OCI-LY3 (cell line): ENCODE results near the gene NRXN3.

Experiments
- CTCF ChIP-seq: fragments of 200-600, 300-600 bp; sonication (generic); IDR thresholded peaks from 2 replicates; pipeline ENCODE4 v1.5.1; 2014; ENCODE audit warnings: antibody characterized with exemption, low read length, low read depth
- EZH2phosphoT487 ChIP-seq: fragments of 200-600 bp; shearing (Covaris generic); IDR thresholded peaks from 2 replicates; pipeline ENCODE4 v1.6.1; 2018; ENCODE audit warnings: antibody characterized with exemption, mixed run types, low read depth

- TF ChIP-seq CTCF (no peak), EZH2phosphoT487 (no peak)
These were observed 1323.0 kb downstream of the NRXN3 start for GRCh38 chr14:79493081-79493645.
